ENCODE data around the gene SLC26A4. TPM values are rescaled to one million over a fixed set of nuclear protein-coding genes. Genes with fewer than 3 reads are reported as not detected.

The SLC26A4 gene
- total RNA-seq, 4 donors from 2014 or later, result 0.65 to 2.2 (median 0.98) TPM

GRCh38 chr7:107641676-107642075, 19.0 kb upstream of the SLC26A4 start:
- TF ChIP-seq CTCF (IDR thresholded peaks at IDR 0.05), result no peak
- no peak for DNase-seq (ENCODE audit: low spot score)
- no peak for ATAC-seq (ENCODE audit: low FRiP score)

GRCh38 chr7:107642501-107642900, 18.1 kb upstream of the SLC26A4 start:
- TF ChIP-seq CTCF (IDR thresholded peaks at IDR 0.05), result no peak
- ATAC-seq (ENCODE audit: low FRiP score), result no peak
- no peak for DNase-seq (ENCODE audit: low spot score)

GRCh38 chr7:107643407-107643806, 17.2 kb upstream of the SLC26A4 start:
- ATAC-seq (ENCODE audit: low FRiP score) (no peak), DNase-seq (ENCODE audit: low spot score) (no peak)
- TF ChIP-seq CTCF (IDR thresholded peaks at IDR 0.05), result no peak

- ATAC-seq (ENCODE audit: low FRiP score) (no peak), DNase-seq (ENCODE audit: low spot score) (no peak)
- TF ChIP-seq CTCF (IDR thresholded peaks at IDR 0.05), result no peak
Measured at GRCh38 chr7:107643938-107644308, 16.7 kb upstream of the SLC26A4 start.

GRCh38 chr7:107644309-107644974, 16.2 kb upstream of the SLC26A4 start:
- ATAC-seq (ENCODE audit: low FRiP score) (peak; percentile 83), DNase-seq (ENCODE audit: low spot score) (no peak)
- TF ChIP-seq CTCF (IDR thresholded peaks at IDR 0.05), result no peak

GRCh38 chr7:107652642-107653041, 8.0 kb upstream of the SLC26A4 start:
- no peak for ATAC-seq (ENCODE audit: low FRiP score)
- no peak for DNase-seq (ENCODE audit: low spot score)
- no peak for TF ChIP-seq CTCF (IDR thresholded peaks at IDR 0.05)

- TF ChIP-seq CTCF (IDR thresholded peaks at IDR 0.05), result no peak
- no peak for ATAC-seq (ENCODE audit: low FRiP score)
- DNase-seq (ENCODE audit: low spot score), result no peak
Measured at GRCh38 chr7:107658467-107658866, 2.2 kb upstream of the SLC26A4 start.

Measured in omental fat pad (tissue), 4 donors.